Erythroblast (primary cell): ENCODE data around the gene ZNF433.

Experiments used
- GATA1 ChIP-seq: IDR thresholded peaks from 2 replicates; pipeline ENCODE4 v1.6.1; 2011; ENCODE audit warnings: low read depth, mild to moderate bottlenecking, control low read depth, low read length, moderate library complexity
- POLR2A ChIP-seq: IDR thresholded peaks from 2 replicates; pipeline ENCODE4 v1.6.1; 2011; ENCODE audit warnings: mild to moderate bottlenecking, low read length

DNA sequence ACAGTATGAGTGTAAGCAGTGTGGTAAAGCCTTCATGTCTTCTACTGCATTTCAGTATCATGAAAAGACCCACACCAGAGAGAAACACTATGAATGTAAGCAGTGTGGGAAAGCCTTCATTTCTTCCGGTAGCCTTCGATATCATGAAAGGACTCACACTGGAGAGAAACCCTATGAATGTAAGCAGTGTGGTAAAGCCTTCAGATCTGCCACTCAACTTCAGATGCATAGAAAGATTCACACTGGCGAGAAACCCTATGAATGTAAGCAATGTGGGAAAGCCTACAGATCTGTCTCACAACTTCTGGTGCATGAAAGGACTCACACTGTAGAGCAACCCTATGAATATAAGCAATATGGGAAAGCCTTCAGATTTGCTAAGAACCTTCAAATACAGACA is 41.9 kb upstream of the ZNF433 start:
- TF ChIP-seq POLR2A (no peak), GATA1 (no peak)
